Neural cell (in vitro differentiated cells): ENCODE measurements around the gene UCP1.

Source experiments
- CTCF ChIP-seq: fragments of 450-650 bp; IDR thresholded peaks from 2 replicates; pipeline ENCODE4 v1.5.1; 2014; ENCODE audit warnings: antibody characterized with exemption, mild to moderate bottlenecking, moderate library complexity; ENCODE audit not compliant: poor library complexity, severe bottlenecking
- POLR2AphosphoS5 ChIP-seq: IDR thresholded peaks from 2 replicates; pipeline ENCODE4 v1.6.1; 2012
- REST ChIP-seq: IDR thresholded peaks from 2 replicates; pipeline ENCODE4 v1.6.1; 2012; ENCODE audit warnings: borderline replicate concordance

- TF ChIP-seq POLR2AphosphoS5 (no peak), CTCF (no peak), REST (no peak)
Measured at GRCh38 chr4:140523370-140523856, 45.3 kb downstream of the UCP1 start.
